ENCODE data around the gene RAPGEFL1. TPM values are rescaled to one million over a fixed set of nuclear protein-coding genes. Genes with fewer than 3 reads are reported as not detected.
"Not testable (repeated sequence)": the region's sequence is repeated elsewhere in the genome, so short reads cannot be mapped to it uniquely, and the experiment has no call there.

The RAPGEFL1 gene
- total and polyA plus RNA-seq, 2 donors (not counting 1 experiment from before 2014, with no cell fraction given) = 1.2 to 1.6 TPM

- Histone ChIP-seq H3K4me2 (ENCODE audit: extremely low read depth, insufficient read depth, low read length) (no peak overlapping the region), H3K27ac (ENCODE audit: insufficient read depth, low read length) (no peak overlapping the region), H3K36me3 (ENCODE audit: control insufficient read depth, insufficient read depth, low read length) (peaks cover 2% of the 10 kb centered on the region), H2AFZ (ENCODE audit: low read length) (no peak overlapping the region), H3K9ac (ENCODE audit: insufficient read depth, low read length) (no peak overlapping the region), H3K79me2 (ENCODE audit: control insufficient read depth, insufficient read depth, low read length) (no peaks in the 10 kb centered on the region), H4K20me1 (ENCODE audit: control insufficient read depth, extremely low read depth, insufficient read depth, low read length) (no peaks in the 10 kb centered on the region), H3K4me3 (replicated peaks in 1 of 4; ENCODE audit: control extremely low read depth in 1 of 4, insufficient read depth in 1 of 4, low read depth in 3 of 4, low read length in 4 of 4) (no peak overlapping the region), H3K27me3 (ENCODE audit: control insufficient read depth, insufficient read depth, low read length) (no peaks in the 10 kb centered on the region), H3K9me3 (ENCODE audit: control insufficient read depth, insufficient read depth, low read depth, low read length) (no peaks in the 10 kb centered on the region), H3K4me1 (ENCODE audit: control insufficient read depth, extremely low read depth, insufficient read depth, low read length) (peaks cover 6% of the 10 kb centered on the region)
- TF ChIP-seq CTCF (conservative IDR thresholded peaks at IDR 0.05 in 1 of 2, IDR thresholded peaks at IDR 0.05 in 1 of 2; ENCODE audit: low read depth in 1 of 2, low read length in 2 of 2) (no peak), EZH2 (IDR thresholded peaks at IDR 0.05; ENCODE audit: low read length, missing control alignments) (no peak)
- DNase-seq (ENCODE audit: low read depth in 2 of 2) = no peak
These were observed 17.6 kb downstream of the RAPGEFL1 start for GRCh38 chr17:40194821-40195220.

GRCh38 chr17:40197550-40197949 lies 20.3 kb downstream of the RAPGEFL1 start:
- Histone ChIP-seq H3K27me3 (ENCODE audit: control insufficient read depth, insufficient read depth, low read length) (no peaks in the 10 kb centered on the region), H2AFZ (ENCODE audit: low read length) (no peak overlapping the region), H3K36me3 (ENCODE audit: control insufficient read depth, insufficient read depth, low read length) (no peaks in the 10 kb centered on the region), H3K27ac (ENCODE audit: insufficient read depth, low read length) (no peak overlapping the region), H4K20me1 (ENCODE audit: control insufficient read depth, extremely low read depth, insufficient read depth, low read length) (no peaks in the 10 kb centered on the region), H3K9ac (ENCODE audit: insufficient read depth, low read length) (no peak overlapping the region), H3K4me2 (ENCODE audit: extremely low read depth, insufficient read depth, low read length) (no peak overlapping the region), H3K4me3 (replicated peaks in 1 of 4; ENCODE audit: control extremely low read depth in 1 of 4, insufficient read depth in 1 of 4, low read depth in 3 of 4, low read length in 4 of 4) (no peak overlapping the region), H3K4me1 (ENCODE audit: control insufficient read depth, extremely low read depth, insufficient read depth, low read length) (no peaks in the 10 kb centered on the region), H3K9me3 (ENCODE audit: control insufficient read depth, insufficient read depth, low read depth, low read length) (no peaks in the 10 kb centered on the region), H3K79me2 (ENCODE audit: control insufficient read depth, insufficient read depth, low read length) (no peaks in the 10 kb centered on the region)
- no peak for DNase-seq (ENCODE audit: low read depth in 2 of 2)
- TF ChIP-seq EZH2 (IDR thresholded peaks at IDR 0.05; ENCODE audit: low read length, missing control alignments) (no peak), CTCF (conservative IDR thresholded peaks at IDR 0.05 in 1 of 2, IDR thresholded peaks at IDR 0.05 in 1 of 2; ENCODE audit: low read depth in 1 of 2, low read length in 2 of 2) (no peak)

- H3K27ac ChIP-seq (ENCODE audit: insufficient read depth, low read length); H3K27me3 ChIP-seq (ENCODE audit: control insufficient read depth, insufficient read depth, low read length): not testable (repeated sequence)
These were observed 20.7 kb downstream of the RAPGEFL1 start for GRCh38 chr17:40197965-40198456.

More at GRCh38 chr17:40197965-40198456, 20.7 kb downstream of the RAPGEFL1 start:
- not testable (repeated sequence) for H3K4me3 ChIP-seq (replicated peaks in 1 of 4; ENCODE audit: control extremely low read depth in 1 of 4, insufficient read depth in 1 of 4, low read depth in 3 of 4, low read length in 4 of 4); H4K20me1 ChIP-seq (ENCODE audit: control insufficient read depth, extremely low read depth, insufficient read depth, low read length); H3K9ac ChIP-seq (ENCODE audit: insufficient read depth, low read length); H2AFZ ChIP-seq (ENCODE audit: low read length); H3K4me1 ChIP-seq (ENCODE audit: control insufficient read depth, extremely low read depth, insufficient read depth, low read length); H3K79me2 ChIP-seq (ENCODE audit: control insufficient read depth, insufficient read depth, low read length); DNase-seq (ENCODE audit: low read depth in 2 of 2); H3K36me3 ChIP-seq (ENCODE audit: control insufficient read depth, insufficient read depth, low read length); H3K9me3 ChIP-seq (ENCODE audit: control insufficient read depth, insufficient read depth, low read depth, low read length); H3K4me2 ChIP-seq (ENCODE audit: extremely low read depth, insufficient read depth, low read length)
